ENCODE measurements around the gene EYS.
"Not testable (repeated sequence)": the region's sequence is repeated elsewhere in the genome, so short reads cannot be mapped to it uniquely, and the experiment has no call there.

EYS gene

DNA sequence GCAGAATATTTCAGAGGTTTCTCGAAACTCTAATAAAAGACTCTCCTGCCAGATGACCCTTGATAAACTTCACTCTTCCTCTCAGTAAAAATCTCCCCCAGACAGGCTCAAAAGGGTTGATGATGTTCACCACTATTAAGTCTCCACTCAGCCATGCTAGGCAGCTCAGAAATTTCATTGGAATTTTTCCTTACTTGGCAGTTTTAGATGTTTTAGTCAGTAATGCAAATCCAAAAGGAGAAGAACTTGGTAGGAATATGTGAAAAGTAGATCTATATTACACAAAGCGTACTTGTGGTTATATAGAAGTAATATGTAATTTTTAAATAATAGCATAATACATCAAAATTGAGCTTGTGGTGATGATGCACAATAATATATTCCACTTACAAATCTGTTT lies 1738.4 kb downstream of the EYS start:
- TF ChIP-seq, protein P1, sequence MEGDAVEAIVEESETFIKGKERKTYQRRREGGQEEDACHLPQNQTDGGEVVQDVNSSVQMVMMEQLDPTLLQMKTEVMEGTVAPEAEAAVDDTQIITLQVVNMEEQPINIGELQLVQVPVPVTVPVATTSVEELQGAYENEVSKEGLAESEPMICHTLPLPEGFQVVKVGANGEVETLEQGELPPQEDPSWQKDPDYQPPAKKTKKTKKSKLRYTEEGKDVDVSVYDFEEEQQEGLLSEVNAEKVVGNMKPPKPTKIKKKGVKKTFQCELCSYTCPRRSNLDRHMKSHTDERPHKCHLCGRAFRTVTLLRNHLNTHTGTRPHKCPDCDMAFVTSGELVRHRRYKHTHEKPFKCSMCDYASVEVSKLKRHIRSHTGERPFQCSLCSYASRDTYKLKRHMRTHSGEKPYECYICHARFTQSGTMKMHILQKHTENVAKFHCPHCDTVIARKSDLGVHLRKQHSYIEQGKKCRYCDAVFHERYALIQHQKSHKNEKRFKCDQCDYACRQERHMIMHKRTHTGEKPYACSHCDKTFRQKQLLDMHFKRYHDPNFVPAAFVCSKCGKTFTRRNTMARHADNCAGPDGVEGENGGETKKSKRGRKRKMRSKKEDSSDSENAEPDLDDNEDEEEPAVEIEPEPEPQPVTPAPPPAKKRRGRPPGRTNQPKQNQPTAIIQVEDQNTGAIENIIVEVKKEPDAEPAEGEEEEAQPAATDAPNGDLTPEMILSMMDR (IDR thresholded peaks at IDR 0.05; ENCODE audit: low read depth, low read length) = no peak
- H3K4me3 ChIP-seq (ENCODE audit: low read depth, low read length) = no peak overlapping the region

DNA sequence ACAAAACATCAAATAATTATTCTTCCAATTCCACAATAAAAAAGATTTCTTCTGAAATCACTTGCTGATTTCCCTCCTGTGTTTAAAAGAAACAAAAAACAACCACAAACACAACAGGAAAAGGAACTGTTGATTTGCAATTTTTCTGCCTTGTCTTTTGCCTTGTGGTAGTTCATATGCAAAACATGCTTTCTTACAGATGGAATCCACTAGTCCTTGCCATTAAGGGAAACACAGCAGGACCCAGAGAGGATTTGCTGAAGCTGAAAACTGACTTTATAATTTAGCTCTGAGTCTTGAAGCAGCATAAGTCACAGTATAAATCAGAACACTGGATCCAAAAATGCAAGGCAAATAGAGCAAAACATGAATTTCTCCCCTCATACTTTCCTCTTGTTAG lies 1742.7 kb downstream of the EYS start:
- no peak overlapping the region for H3K4me3 ChIP-seq (ENCODE audit: low read depth, low read length)
- TF ChIP-seq, protein P1 (IDR thresholded peaks at IDR 0.05; ENCODE audit: low read depth, low read length) = no peak

DNA sequence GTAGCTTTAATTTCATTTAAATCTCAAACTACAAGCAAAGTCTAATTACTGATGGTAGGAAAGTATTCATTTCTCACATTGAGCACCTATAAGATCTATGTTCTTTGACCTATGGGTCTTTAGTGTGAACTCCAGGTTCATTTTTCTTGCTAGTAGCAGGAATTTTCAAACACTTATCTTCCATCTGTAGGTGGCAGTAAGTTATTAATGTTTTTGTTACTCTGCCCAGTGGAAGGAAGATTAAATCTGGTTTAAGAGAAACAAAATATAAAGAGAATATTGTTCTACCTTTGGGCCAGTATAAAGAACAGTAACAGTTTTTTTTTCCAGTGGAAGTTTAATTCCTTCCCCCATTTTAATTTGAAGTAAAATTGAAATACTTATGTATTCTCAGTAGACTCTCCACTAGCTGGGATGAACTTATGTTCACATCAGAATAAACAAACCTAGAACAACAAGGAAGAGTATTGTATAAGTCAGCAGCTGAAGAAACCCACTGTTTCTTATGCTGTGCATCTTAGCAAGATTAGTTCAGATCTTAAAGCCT lies 1743.2 kb downstream of the EYS start:
- no peak overlapping the region for H3K4me3 ChIP-seq (ENCODE audit: low read depth, low read length)
- TF ChIP-seq, protein P1 (IDR thresholded peaks at IDR 0.05; ENCODE audit: low read depth, low read length) = no peak

DNA sequence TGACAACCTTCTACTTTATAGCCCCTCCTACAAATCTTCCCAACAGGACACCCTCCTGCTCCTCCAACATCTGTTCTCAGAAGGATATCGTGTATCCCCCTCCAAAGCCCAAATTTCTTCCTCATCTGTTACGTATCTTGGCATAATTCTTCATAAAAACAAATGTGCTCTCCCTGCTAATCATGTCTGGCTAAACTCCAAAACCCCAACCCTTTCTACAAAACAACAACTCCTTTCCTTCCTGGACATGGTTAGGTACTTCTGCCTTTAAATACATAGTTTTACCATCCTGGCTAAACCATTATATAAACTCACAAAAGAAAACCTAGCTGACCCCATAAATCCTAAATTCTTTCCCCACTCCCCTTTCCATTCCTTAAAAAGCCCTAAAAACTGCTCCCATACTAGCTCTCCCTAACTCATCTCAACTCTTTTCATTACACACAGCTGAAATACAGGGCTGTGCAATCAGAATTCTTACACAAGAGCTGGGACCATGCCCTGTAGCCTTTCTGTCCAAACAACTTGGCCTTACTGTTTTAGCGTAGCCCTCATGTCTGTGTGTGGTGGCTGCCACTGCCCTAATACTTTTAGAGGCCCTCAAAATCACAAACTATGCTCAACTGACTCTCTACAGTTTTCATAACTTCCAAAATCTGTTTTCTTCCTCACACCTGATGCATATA lies 1753.5 kb downstream of the EYS start:
- H3K4me3 ChIP-seq (ENCODE audit: low read depth, low read length) = not testable (repeated sequence)

DNA sequence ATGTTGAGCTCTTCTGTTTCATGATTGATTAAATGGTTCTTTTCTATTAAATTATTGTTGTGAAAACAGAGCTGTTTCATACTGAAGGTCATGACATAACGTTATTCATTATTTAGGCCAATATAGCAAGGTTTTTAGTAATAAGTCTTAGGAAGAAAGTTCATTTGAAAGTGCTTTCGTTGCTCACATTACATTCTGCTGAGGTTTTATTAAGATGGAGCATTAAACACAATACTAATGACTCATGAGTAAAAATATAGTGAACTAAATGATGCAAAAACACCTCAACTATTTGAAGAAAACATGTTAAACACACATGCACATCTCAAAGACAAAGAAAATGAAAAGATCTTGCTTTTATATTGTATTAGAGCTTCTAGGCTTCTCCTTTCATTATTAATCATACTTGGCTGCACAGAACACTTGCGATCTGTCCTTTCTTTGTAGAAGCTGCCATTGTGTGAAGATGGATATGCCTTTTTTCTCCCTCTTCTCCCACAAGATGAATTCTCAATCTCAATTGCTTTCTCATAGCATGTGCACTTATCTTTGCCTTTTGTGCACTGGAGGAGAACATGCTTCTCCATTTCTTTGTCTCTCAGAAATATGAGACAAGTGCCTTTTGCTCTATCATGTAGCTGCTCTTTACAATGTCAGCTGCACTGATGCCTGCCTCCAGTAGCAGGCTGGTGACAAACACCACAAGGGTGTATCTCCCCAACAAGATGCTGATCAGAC lies 1759.1 kb downstream of the EYS start:
- TF ChIP-seq, protein P1 (IDR thresholded peaks at IDR 0.05; ENCODE audit: low read depth, low read length) = no peak
- no peak overlapping the region for H3K4me3 ChIP-seq (ENCODE audit: low read depth, low read length)

DNA sequence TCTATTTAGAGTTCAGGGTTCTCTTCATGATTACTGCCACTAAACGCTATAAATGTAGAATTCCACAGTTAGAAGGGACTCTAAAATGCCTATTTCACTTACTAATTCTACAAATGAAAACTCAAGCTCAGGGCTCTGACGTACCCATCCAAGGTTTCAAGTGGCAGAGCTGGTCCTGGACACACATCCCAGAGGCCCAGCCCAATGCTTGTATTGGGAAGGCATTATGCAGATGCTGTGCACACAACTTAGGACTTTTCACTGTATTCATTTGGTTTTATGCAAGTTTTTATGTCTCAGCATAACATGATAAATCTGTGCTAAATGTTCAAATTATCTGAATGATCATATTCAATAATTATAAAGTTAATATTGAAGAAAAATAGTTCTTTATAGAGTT lies 1761.0 kb downstream of the EYS start:
- no peak overlapping the region for H3K4me3 ChIP-seq (ENCODE audit: low read depth, low read length)
- TF ChIP-seq, protein P1 (IDR thresholded peaks at IDR 0.05; ENCODE audit: low read depth, low read length) = no peak

DNA sequence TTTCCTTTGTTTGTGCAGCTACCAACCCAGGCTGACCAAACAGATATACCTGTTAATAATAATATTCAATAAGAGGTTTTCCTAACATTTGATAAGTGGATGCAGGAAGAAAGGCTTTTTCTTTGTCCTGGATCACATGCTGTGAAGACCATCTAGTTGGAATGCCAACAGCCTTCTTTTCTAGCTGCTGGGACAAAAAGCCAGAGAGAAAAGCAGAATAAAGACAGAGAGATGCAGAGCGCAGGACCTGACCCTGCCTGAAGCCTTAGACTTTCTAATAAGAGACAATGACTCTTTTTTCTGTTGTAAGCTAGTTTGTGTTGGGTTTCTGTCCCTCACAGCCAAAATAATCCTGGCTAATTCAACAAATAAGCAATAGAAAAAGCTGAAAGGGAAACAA lies 1763.2 kb downstream of the EYS start:
- no peak overlapping the region for H3K4me3 ChIP-seq (ENCODE audit: low read depth, low read length)
- TF ChIP-seq, protein P1 (IDR thresholded peaks at IDR 0.05; ENCODE audit: low read depth, low read length) = no peak
